ENCODE data around the gene KCTD14. TPM values are rescaled to one million over a fixed set of nuclear protein-coding genes. Genes with fewer than 3 reads are reported as not detected.

Gene KCTD14
- total and polyA plus RNA-seq, 9 of the 15 experiments (the other 6 are each of a cell fraction or from before 2014, with no cell fraction given), result 0.04 to 0.30 (median 0.11) TPM; not detected in 2

GRCh38 chr11:78039919-78040671, 17.0 kb upstream of the KCTD14 start (continued):
- no peak for TF ChIP-seq POLR2AphosphoS5 (IDR thresholded peaks at IDR 0.05; ENCODE audit: control insufficient read depth, insufficient read depth, low read depth, low read length)
- peak; percentile 69 for TF ChIP-seq GABPA (tag; conservative IDR thresholded peaks at IDR 0.05; ENCODE audit: low read depth)
- TF ChIP-seq CBX3 (IDR thresholded peaks at IDR 0.05; ENCODE audit: borderline replicate concordance in 1 of 2, low read length in 2 of 2), result no peak
- peak; percentile 80 for TF ChIP-seq NFATC3 (IDR thresholded peaks at IDR 0.05)
- no peak for TF ChIP-seq ZNF274 (IDR thresholded peaks at IDR 0.05; ENCODE audit: borderline replicate concordance, low read depth, low read length)
- no peak for TF ChIP-seq CTCFL (IDR thresholded peaks at IDR 0.05; ENCODE audit: borderline replicate concordance, insufficient read depth, low read depth, low read length, poor library complexity, severe bottlenecking)
- TF ChIP-seq KLF10 (CRISPR knock-in tag; IDR thresholded peaks at IDR 0.05), result no peak
- TF ChIP-seq ZNF407 (IDR thresholded peaks at IDR 0.05; ENCODE audit: low read depth), result peak; percentile 53; the same call in 1 of the 2 replicates
- TF ChIP-seq ZNF766 (CRISPR knock-in tag; conservative IDR thresholded peaks at IDR 0.05), result no peak
- TF ChIP-seq ZBTB12 (CRISPR knock-in tag; IDR thresholded peaks at IDR 0.05), result no peak
- TF ChIP-seq ZKSCAN8 (CRISPR knock-in tag; IDR thresholded peaks at IDR 0.05), result 0 out of 2 replicates have a peak, but pooled peaks have one; percentile 10
- no peak for TF ChIP-seq RUNX1 (IDR thresholded peaks at IDR 0.05; ENCODE audit: low read depth)
- TF ChIP-seq CAMTA2 (CRISPR knock-in tag; conservative IDR thresholded peaks at IDR 0.05), result no peak
- TF ChIP-seq ZNF436 (CRISPR knock-in tag; IDR thresholded peaks at IDR 0.05), result no peak
- no peak for TF ChIP-seq SRSF3 (IDR thresholded peaks at IDR 0.05; ENCODE audit: insufficient read depth, low read length)
- TF ChIP-seq PHF21A (IDR thresholded peaks at IDR 0.05; ENCODE audit: borderline replicate concordance, low read depth), result no peak
